PC-9 (cell line): Measurements from ENCODE around the gene LIPN. TPM values are rescaled to one million over a fixed set of nuclear protein-coding genes. Genes with fewer than 3 reads are reported as not detected.

ENCODE experiments used
- BruUV-seq: library from RNA; stranded (reverse); fragments of 400-500 nt; replicated peaks from 2 replicates; lab custom pipeline; 2021; lab: Mats Ljungman, UMichigan
- CTCF ChIA-PET: fragments of 300-600 bp; sonication (Branson Sonifier 250); formaldehyde crosslinking; loops from one replicate; lab custom pipeline; 2022; ENCODE audit warnings: antibody characterized with exemption; lab: Charles Lee
- POLR2A ChIA-PET: fragments of 300-600 bp; sonication (Branson Sonifier 250); formaldehyde crosslinking; loops from one replicate; lab custom pipeline; 2022; ENCODE audit warnings: antibody characterized with exemption; ENCODE audit not compliant: unreplicated experiment; lab: Charles Lee
- DNase-seq, 2 experiments: peaks; one replicate each; pipeline versions ENCODE4 v3.0.0 to v3.0.0-alpha.2; 2015 to 2022; ENCODE audit warnings: mixed read lengths in 1 of 2
- H2AFZ ChIP-seq: fragments of 200-600 bp; sonication (generic); 2 replicates; pipeline ENCODE4 v1.8.1; 2017; ENCODE audit warnings: antibody characterized with exemption
- H3F3A ChIP-seq: fragments of 200-600 bp; sonication (generic); 2 replicates; pipeline ENCODE4 v1.8.1; 2017; ENCODE audit warnings: antibody characterized with exemption, mild to moderate bottlenecking, low read depth; ENCODE audit not compliant: insufficient read depth
- H3K27ac ChIP-seq: fragments of 200-600 bp; sonication (generic); 2 replicates; pipeline ENCODE4 v1.6.1; 2016; ENCODE audit warnings: mixed run types
- H3K27me3 ChIP-seq: fragments of 200-600 bp; sonication (generic); 2 replicates; pipeline ENCODE4 v1.6.1; 2016; ENCODE audit warnings: low read depth, mixed run types; ENCODE audit not compliant: insufficient read depth
- H3K36me3 ChIP-seq: fragments of 200-600 bp; sonication (generic); 2 replicates; pipeline ENCODE4 v1.6.1; 2016; ENCODE audit warnings: low read depth, mixed run types
- H3K4me1 ChIP-seq: fragments of 200-600 bp; sonication (generic); replicated peaks from 2 replicates; pipeline ENCODE4 v1.6.1; 2016; ENCODE audit warnings: mixed run types; ENCODE audit not compliant: insufficient read depth
- H3K4me2 ChIP-seq: fragments of 200-600 bp; sonication (generic); 2 replicates; pipeline ENCODE4 v1.6.1; 2017; ENCODE audit warnings: mixed run types
- H3K4me3 ChIP-seq: fragments of 200-600 bp; sonication (generic); 2 replicates; pipeline ENCODE4 v1.6.1; 2016; ENCODE audit warnings: mixed run types
- H3K79me2 ChIP-seq: fragments of 200-600 bp; sonication (generic); 2 replicates; pipeline ENCODE4 v1.6.1; 2017; ENCODE audit warnings: low read depth, mixed run types
- H3K9me2 ChIP-seq: fragments of 200-600 bp; sonication (generic); 2 replicates; pipeline ENCODE4 v1.8.1; 2017; ENCODE audit warnings: mild to moderate bottlenecking; ENCODE audit not compliant: insufficient read depth
- H3K9me3 ChIP-seq: fragments of 200-600 bp; sonication (generic); 2 replicates; pipeline ENCODE4 v1.8.1; 2016; ENCODE audit warnings: low read depth; ENCODE audit not compliant: insufficient read depth
- H4K20me1 ChIP-seq: fragments of 200-600 bp; sonication (generic); 2 replicates; pipeline ENCODE4 v1.8.1; 2017; ENCODE audit not compliant: insufficient read depth
- EZH2 ChIP-seq: fragments of 200-600 bp; sonication (generic); IDR thresholded peaks from 2 replicates; pipeline ENCODE4 v1.8.0; 2017; ENCODE audit warnings: antibody characterized with exemption, low read depth
- intact Hi-C: fragments of 100-400 bp; cut with micrococcal nuclease; formaldehyde crosslinking; loops from one replicate; pipeline ENCODE4 v1.10.0; 2022; ENCODE audit not compliant: unreplicated experiment
- total RNA-seq: library from RNA; stranded (reverse); gene quantifications from 2 replicates; pipeline ENCODE4 v1.2.3, GENCODE V29; 2021
- TF ChIP-seq, protein P1 (sequence below): fragments of 200-600 bp; sonication (generic); conservative IDR thresholded peaks from 2 replicates; pipeline ENCODE4 v1.6.1; 2017; ENCODE audit warnings: mixed run types, antibody characterized with exemption, mild to moderate bottlenecking, moderate library complexity

LIPN gene
- total RNA-seq, 1 experiment from 2014 or later: not detected

DNA sequence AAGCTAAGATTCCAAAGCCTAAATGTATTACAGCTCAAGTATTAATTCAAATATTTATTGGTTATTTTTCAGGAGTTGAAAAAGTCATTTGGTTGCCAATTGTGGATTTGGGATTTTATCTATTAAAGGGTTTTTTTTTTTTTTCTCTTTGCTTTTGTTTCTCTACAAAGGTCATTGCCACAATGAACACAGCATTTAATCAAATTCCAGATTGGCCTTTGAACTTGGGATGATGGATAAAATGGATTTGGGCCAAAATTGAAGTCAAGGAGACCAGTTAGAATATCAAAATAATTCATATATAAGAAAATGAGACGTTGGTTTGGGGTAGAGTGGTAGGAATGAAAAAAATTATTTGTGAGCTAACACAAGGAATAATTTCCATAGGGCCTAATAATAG, 9.6 kb downstream of the LIPN start:
- DNase-seq: no peak
- Histone ChIP-seq H2AFZ (no peak overlapping the region), H3K4me2 (no peak overlapping the region), H3K36me3 (no peaks in the 10 kb centered on the region), H3K4me3 (no peak overlapping the region), H4K20me1 (no peaks in the 10 kb centered on the region), H3K9me2 (no peaks in the 10 kb centered on the region), H3K79me2 (no peaks in the 10 kb centered on the region), H3K9me3 (no peaks in the 10 kb centered on the region), H3F3A (no peaks in the 10 kb centered on the region), H3K27me3 (no peaks in the 10 kb centered on the region), H3K4me1 (no peaks in the 10 kb centered on the region), H3K27ac (no peak overlapping the region)
- ChIA-PET CTCF (interaction anchor here (0.6 kb wide), 1 partner anchor 180 kb away, joined by 7 read pairs; no protein-coding TSS in a partner anchor), POLR2A (no interaction called here)
- BruUV-seq: no TSS peak
- TF ChIP-seq, protein P1, sequence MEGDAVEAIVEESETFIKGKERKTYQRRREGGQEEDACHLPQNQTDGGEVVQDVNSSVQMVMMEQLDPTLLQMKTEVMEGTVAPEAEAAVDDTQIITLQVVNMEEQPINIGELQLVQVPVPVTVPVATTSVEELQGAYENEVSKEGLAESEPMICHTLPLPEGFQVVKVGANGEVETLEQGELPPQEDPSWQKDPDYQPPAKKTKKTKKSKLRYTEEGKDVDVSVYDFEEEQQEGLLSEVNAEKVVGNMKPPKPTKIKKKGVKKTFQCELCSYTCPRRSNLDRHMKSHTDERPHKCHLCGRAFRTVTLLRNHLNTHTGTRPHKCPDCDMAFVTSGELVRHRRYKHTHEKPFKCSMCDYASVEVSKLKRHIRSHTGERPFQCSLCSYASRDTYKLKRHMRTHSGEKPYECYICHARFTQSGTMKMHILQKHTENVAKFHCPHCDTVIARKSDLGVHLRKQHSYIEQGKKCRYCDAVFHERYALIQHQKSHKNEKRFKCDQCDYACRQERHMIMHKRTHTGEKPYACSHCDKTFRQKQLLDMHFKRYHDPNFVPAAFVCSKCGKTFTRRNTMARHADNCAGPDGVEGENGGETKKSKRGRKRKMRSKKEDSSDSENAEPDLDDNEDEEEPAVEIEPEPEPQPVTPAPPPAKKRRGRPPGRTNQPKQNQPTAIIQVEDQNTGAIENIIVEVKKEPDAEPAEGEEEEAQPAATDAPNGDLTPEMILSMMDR: no peak
- no peak for TF ChIP-seq EZH2
- intact Hi-C loops: no loop called here

DNA sequence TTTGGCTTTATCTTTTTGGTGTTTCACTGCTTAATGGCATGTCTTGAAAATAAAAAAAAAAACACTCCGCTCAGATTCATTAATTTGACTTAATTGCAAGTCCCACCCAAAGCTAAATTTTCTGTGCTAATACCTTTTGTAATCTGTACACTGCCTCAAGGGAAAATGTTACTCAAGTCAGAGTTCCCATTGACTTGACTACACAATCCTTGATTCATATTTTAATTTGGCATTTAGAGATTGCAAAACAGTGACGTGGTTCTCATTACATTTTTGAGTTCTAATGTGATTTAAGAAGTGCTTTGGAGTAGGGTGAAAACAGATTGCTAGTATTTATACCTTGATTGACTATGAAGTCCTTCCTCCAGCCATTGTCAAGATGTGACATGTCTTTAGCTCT, 21.4 kb downstream of the LIPN start:
- no peak overlapping the region for H2AFZ ChIP-seq
- no TSS peak for BruUV-seq
- TF ChIP-seq EZH2: no peak
- TF ChIP-seq, protein P1: no peak
- ChIA-PET CTCF (no interaction called here), POLR2A (no interaction called here)
- no peaks in the 10 kb centered on the region for H3F3A ChIP-seq
- H4K20me1 ChIP-seq: no peaks in the 10 kb centered on the region
- no peaks in the 10 kb centered on the region for H3K36me3 ChIP-seq
- H3K9me3 ChIP-seq: no peaks in the 10 kb centered on the region
- H3K4me1 ChIP-seq: no peaks in the 10 kb centered on the region
- DNase-seq: no peak
- no peak overlapping the region for H3K4me2 ChIP-seq
- H3K27ac ChIP-seq: no peak overlapping the region
- no peak overlapping the region for H3K4me3 ChIP-seq
- intact Hi-C loops: no loop called here
- no peaks in the 10 kb centered on the region for H3K79me2 ChIP-seq
- H3K27me3 ChIP-seq: no peaks in the 10 kb centered on the region
- no peaks in the 10 kb centered on the region for H3K9me2 ChIP-seq

DNA sequence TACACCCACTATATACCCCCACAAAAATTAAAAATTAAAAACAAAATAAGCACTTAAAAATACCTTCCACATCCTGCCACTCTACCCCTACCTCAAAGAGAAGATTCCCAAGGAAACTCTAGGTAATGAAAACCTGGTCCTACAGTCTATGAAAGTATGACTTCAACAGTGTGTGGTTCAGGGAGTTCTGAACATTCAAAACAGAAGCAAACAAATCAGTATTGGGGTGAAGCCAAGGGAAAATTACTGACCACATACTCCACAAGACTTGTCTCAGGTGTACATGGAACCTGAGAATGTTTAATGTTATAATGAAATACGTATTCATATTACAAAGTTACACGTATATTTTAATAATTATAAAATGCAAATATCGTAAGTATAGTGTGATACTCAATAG, 22.4 kb downstream of the LIPN start:
- intact Hi-C loops: no loop called here
- no peak overlapping the region for H3K4me2 ChIP-seq
- H3K27ac ChIP-seq: no peak overlapping the region
- no peak for DNase-seq
- BruUV-seq: no TSS peak
- no peaks in the 10 kb centered on the region for H3K27me3 ChIP-seq
- H4K20me1 ChIP-seq: no peaks in the 10 kb centered on the region
- H3K36me3 ChIP-seq: no peaks in the 10 kb centered on the region
- H3K9me2 ChIP-seq: no peaks in the 10 kb centered on the region
- no peaks in the 10 kb centered on the region for H3K9me3 ChIP-seq
- ChIA-PET POLR2A (no interaction called here), CTCF (no interaction called here)
- no peak overlapping the region for H2AFZ ChIP-seq
- no peak overlapping the region for H3K4me3 ChIP-seq
- H3F3A ChIP-seq: no peaks in the 10 kb centered on the region
- no peaks in the 10 kb centered on the region for H3K79me2 ChIP-seq
- H3K4me1 ChIP-seq: no peaks in the 10 kb centered on the region
- TF ChIP-seq, protein P1: no peak
- TF ChIP-seq EZH2: no peak
